GM12874 (cell line): Measurements from ENCODE around the gene COL20A1.

ENCODE experiments used
- CTCF ChIP-seq: IDR thresholded peaks from 2 replicates; pipeline ENCODE4 v1.5.1; 2011; ENCODE audit warnings: low read depth, mild to moderate bottlenecking, control low read depth, low read length, moderate library complexity; ENCODE audit not compliant: insufficient read depth

Gene COL20A1

GRCh38 chr20:63320041-63320511 is 27.1 kb downstream of the COL20A1 start:
- no peak for TF ChIP-seq CTCF

GRCh38 chr20:63320616-63321147 is 27.7 kb downstream of the COL20A1 start:
- TF ChIP-seq CTCF = no peak

GRCh38 chr20:63321148-63321831 is 28.3 kb downstream of the COL20A1 start:
- no peak for TF ChIP-seq CTCF

GRCh38 chr20:63322146-63322932 is 29.4 kb downstream of the COL20A1 start:
- no peak for TF ChIP-seq CTCF

GRCh38 chr20:63322933-63323273 is 29.9 kb downstream of the COL20A1 start:
- TF ChIP-seq CTCF = no peak

GRCh38 chr20:63323357-63323981 is 30.5 kb downstream of the COL20A1 start:
- TF ChIP-seq CTCF = no peak

- TF ChIP-seq CTCF = no peak
Measured at GRCh38 chr20:63325021-63325471, 32.1 kb downstream of the COL20A1 start.
